ENCODE measurements around the gene CLDN3.
"Not testable (repeated sequence)": the region's sequence is repeated elsewhere in the genome, so short reads cannot be mapped to it uniquely, and the experiment has no call there.

The CLDN3 gene

GRCh38 chr7:73734619-73735527, 35.2 kb downstream of the CLDN3 start:
- DNase-seq: peak; percentile 91

GRCh38 chr7:73732397-73732796, 37.7 kb downstream of the CLDN3 start:
- no peak for DNase-seq

GRCh38 chr7:73730485-73730884, 39.6 kb downstream of the CLDN3 start:
- DNase-seq: no peak

GRCh38 chr7:73728551-73728950, 41.5 kb downstream of the CLDN3 start:
- DNase-seq: no peak

GRCh38 chr7:73727952-73728351, 42.1 kb downstream of the CLDN3 start:
- DNase-seq: no peak

GRCh38 chr7:73726083-73726466, 44.0 kb downstream of the CLDN3 start:
- DNase-seq: no peak

- DNase-seq: no peak
Measured at GRCh38 chr7:73723813-73724212, 46.3 kb downstream of the CLDN3 start.

GRCh38 chr7:73722785-73723184, 47.3 kb downstream of the CLDN3 start:
- no peak for DNase-seq

- not testable (repeated sequence) for DNase-seq
Measured at GRCh38 chr7:73722182-73722581, 47.9 kb downstream of the CLDN3 start.

GRCh38 chr7:73721377-73721817, 48.7 kb downstream of the CLDN3 start:
- peak; percentile 76 for DNase-seq

GRCh38 chr7:73720443-73720842, 49.6 kb downstream of the CLDN3 start:
- not testable (repeated sequence) for DNase-seq

GRCh38 chr7:73719806-73720169, 50.3 kb downstream of the CLDN3 start:
- DNase-seq: no peak

Data from NCI-H2029 treated with DMSO at 0.1 percent for 48 hours (cell line).